Measurements from ENCODE around the gene CNGA1.

DNA sequence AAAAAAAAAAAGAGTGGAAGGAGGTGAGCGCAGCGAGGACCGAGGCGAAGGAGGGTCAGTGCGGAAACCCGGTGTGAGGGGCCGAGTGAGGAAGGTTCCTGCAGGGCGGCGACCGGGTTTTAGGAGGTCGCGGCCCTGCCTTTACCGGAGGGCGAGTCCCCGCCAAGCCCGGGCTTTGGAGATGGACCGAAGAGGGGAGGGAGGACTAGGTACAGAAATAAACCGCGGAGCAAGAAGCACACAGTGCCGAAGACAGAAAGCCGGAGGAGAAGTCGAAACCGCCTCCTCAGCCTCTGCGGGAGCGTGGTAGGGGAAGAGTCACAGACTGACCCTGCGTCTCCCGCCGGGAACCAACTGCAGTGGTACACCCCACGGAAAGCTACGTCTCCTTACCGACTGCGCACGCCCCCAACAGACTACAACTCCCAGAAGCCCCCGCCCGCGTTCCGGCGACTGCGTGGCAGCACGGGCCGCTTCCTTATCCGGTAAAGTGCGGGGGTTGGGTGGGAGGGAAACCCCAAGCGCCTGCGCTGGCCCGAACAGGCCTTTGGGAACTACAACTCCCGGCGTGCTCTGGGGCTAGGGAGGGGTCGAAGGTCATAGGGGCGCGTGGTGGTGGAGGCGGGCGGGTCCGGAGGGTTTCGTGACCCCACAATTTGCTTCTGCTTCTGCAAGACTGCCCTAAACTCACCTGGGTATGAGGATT, 102.1 kb downstream of the CNGA1 start, which contains the start of gene NFXL1:
- peak; percentile 86 to 98 (median 96) for TF ChIP-seq POLR2A (IDR thresholded peaks at IDR 0.05)
- TF ChIP-seq, protein P1, sequence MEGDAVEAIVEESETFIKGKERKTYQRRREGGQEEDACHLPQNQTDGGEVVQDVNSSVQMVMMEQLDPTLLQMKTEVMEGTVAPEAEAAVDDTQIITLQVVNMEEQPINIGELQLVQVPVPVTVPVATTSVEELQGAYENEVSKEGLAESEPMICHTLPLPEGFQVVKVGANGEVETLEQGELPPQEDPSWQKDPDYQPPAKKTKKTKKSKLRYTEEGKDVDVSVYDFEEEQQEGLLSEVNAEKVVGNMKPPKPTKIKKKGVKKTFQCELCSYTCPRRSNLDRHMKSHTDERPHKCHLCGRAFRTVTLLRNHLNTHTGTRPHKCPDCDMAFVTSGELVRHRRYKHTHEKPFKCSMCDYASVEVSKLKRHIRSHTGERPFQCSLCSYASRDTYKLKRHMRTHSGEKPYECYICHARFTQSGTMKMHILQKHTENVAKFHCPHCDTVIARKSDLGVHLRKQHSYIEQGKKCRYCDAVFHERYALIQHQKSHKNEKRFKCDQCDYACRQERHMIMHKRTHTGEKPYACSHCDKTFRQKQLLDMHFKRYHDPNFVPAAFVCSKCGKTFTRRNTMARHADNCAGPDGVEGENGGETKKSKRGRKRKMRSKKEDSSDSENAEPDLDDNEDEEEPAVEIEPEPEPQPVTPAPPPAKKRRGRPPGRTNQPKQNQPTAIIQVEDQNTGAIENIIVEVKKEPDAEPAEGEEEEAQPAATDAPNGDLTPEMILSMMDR (IDR thresholded peaks at IDR 0.05), result peak in 2 of 7 experiments; percentile 3 to 31
